Measurements from ENCODE around the gene GCK.

The GCK gene

DNA sequence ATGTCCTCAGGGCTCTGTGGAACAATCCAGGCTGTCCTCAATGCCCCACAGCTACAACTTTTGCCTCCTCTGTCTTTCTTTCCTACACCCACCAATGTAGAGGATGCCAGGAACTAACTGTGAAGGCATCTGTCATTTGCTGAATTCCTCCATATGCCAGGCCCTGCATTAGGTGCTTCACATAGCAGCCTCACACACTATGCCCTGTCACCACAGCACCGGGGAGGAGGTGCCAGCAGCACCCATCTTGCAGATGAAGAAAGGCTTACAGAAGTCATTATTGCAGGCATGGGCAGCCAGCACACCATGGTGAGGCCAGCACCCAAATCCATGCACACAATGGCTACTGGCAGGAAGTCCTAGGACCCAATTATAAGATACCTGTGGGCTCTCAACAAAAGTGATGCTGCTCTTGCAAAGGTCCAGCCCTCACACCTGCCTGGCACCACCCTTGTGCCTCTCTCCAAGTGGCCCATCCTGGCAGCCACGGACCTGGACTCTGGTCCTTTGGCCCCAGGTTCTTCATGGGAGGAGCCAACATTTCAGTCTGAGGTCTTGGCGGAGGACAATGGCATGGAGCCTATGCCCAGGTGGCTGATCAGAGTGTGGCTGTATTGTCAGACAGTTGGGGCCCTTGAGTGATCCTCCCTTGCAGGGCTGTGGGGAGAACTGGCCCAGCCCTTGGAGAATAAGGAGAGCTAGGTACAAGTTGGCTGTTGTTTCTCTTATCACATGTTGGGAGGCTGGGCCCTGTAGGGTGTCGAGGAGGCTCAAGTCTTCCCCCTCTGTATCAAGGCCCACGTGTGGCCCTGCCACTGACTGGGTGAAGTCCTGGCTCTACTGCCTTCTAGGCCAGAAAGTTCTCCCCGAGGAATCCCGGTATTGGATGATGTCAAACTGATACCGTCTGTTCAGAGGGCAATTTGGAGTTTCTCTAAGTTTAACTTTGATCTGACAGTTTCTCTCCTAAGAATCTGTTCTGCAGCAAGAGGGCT, 33.8 kb downstream of the GCK start:
- DNase-seq (ENCODE audit: low read depth in 2 of 2), result no peak

DNA sequence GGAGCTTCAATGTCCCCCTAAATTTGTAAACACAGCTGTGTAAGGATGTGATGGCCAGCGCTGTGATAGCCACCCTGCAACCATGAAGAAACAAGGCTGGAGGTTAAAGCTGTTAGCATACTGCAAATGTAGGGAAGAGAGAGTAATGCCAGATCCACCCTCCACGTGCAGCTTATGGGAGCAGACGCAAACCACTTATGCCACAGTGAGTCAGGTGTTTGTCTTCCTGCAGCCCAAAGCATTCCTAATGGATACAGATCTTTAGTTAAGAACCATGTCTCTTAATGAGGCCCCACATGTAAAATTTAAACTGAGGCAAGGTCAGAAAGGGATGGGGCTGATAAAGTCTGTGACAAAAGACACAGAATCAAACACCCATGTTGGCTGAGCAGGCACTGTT, 34.5 kb downstream of the GCK start:
- DNase-seq (ENCODE audit: low read depth in 2 of 2), result no peak

DNA sequence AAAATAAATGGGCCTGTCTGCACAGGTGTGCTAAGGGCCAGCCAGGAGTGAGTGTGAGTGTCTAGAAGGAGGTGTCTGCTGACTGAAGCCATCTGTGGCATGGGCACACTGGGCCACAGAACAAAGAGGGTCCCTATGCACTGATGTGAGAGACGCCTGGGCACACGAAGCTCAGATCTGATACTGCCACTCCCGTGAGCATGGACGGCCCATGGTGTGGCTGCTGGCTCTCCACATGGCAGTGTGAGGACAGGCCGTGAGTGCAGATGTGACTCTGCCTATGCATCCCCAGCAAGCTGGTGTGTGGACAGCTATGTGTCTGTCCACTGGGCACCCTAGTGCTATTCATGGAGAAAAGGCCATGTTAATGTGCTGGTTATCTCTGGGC, 35.3 kb downstream of the GCK start:
- DNase-seq (ENCODE audit: low read depth in 2 of 2), result no peak

DNA sequence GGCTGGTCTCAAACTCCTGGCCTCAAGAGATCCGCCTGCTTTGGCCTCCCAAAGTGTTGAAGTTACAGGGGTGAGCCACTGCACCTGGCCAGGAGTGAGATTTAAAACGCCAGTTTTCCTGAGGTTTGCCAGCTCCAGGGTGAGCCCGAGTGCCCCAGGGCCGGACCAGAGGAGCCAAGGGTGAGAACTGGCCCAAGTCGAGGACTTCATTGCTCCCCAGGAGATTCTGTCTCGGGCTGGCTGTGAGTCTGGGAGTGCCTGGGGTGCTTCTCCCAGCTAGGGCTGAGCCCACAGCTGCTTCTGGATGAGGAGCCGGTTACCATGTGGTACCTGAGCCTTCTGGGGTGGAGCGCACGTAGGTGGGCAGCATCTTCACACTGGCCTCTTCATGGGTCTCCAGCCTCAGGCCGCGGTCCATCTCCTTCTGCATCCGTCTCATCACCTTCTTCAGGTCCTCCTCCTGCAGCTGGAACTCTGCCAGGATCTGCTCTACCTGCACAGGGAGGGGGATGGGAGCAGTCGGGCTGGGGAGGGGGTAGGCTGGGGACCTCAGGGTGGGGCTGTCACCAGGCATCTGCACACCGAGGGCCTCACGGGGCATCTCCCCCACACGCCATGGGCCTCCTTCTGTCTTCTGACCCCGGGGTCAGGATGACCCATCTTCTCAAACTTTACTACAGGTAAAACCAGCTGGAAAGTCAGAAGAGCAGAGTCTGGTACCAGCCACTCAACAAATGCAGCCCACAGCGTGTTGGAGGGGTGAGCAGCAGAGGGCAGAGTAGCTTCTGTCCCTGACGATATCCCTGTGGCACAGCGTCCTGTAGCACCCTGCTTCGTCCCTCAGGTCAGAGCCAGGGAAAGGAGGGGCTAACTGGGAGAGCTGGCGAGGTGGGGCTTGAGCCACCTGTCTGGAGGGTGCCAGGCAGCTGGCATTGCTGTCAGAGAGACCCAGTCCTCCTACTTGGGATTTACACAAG, 36.0 kb downstream of the GCK start:
- DNase-seq (ENCODE audit: low read depth in 2 of 2), result no peak

DNA sequence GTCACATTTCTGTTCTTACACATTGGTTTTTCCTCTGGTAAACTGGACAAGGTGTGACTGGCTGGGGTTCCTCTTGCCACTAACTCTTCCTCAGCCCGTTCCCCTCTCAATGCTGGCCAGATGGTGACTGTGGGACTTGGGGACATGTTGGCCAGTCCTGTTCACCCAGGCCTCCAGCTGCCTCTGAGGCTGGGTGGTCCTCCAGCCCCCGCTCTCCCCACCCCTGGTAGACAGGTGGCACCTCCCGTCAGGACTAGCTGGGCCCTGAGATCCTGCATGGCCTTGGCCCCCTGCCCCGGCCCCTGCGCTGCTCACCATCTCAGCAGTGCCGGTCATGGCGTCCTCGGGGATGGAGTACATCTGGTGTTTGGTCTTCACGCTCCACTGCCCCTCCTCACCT, 37.3 kb downstream of the GCK start:
- DNase-seq (ENCODE audit: low read depth in 2 of 2), result no peak

DNA sequence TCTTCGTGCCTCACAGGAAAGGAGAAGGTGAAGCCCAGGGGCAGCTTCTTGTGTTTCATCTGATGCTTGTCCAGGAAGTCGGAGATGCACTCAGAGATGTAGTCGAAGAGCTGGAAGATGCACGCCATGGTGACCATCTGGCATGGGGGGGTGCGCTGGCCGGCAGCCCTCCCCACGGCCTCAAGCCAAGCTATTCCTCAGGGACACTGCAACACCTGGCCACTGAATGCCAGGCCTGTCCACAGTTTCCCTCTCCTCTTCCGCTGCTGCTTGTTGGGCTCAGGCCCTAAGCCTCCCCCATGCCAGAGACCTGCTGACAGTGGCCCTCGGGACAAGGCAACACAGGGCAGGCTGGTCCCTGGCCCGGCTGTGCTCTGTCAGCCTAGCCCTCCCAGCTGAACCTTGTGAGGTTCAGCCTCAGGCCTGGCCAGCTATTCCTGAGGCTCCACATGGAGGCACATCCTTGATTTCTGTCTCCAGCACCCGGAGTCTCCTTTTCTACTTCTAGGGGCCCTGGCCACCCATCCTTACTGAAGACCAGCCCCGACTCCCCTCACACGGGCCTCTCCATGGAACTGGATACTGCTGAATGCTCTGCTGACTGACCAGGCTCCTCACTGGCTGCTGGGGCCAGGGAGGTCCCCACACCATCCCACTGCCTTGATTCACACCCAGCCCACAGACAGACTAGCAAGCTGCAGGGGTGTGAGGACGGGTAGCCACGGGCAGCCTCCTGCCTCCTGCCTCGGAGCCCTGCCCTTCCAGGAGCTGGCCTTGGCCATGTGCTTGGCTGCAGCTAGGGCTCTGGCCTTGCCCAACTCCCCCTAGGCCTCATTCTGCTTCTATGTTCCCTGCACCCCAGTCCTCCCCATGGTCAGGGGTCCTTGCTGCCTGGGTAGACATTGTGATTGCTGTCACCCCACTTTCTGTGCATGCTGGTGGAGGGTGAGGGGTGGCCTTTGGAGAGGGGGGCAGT, 38.0 kb downstream of the GCK start:
- DNase-seq (ENCODE audit: low read depth in 2 of 2), result no peak

DNA sequence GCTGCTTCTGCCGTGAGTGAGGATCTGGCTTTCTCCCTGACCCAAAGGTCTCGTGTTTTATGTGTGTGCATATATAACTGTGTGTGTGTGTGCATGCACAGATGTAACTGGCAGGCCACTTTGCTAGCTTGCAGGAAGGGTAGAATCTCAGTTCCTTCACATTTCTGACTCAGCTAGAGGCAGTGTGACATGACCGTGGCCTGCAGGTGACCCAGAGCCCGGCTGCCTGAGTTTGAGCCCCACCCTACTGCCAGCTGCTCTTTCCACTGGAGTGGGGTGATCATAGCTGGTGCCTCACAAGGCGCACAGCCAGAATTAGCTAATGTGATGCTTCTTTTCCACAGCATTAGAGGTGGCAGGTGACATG, 38.8 kb downstream of the GCK start:
- no peak for DNase-seq (ENCODE audit: low read depth in 2 of 2)

DNA sequence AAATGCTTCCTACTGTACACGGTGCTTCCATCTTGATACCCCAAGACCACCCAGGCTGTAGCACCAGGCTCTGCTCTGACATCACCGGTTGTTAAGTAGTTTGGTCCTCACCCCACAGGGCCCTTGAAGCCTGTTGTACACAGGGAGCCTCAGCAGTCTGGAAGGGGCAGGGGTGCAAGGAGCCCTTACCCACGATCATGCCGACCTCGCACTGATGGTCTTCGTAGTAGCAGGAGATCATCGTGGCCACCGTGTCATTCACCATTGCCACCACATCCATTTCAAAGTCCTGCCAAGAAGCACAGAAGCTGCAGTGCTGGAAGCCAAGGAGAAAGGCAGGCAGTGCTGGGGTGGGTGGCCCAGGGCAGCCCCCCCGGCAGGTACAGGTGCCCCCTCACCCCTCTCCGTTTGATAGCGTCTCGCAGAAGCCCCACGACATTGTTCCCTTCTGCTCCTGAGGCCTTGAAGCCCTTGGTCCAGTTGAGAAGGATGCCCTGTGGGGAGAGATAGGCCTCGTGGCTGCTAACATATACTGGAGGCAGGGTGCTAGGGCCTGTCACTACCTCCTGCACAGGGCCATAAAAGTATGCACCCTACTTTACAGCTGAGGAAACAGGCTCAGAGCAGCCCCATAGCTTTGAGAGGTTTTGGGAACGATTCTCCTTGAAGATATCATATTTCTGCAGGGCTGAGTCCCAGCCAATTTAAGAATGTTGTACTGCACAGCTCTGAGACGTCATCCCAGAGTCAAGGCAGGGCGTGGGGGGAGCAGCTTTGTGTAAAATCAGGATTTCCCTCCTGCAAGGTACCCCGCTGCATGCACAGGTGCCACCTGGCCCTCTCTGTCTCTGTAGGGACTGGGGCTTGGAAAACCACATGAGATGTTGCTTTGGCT, 39.4 kb downstream of the GCK start:
- DNase-seq (ENCODE audit: low read depth in 2 of 2), result no peak

DNA sequence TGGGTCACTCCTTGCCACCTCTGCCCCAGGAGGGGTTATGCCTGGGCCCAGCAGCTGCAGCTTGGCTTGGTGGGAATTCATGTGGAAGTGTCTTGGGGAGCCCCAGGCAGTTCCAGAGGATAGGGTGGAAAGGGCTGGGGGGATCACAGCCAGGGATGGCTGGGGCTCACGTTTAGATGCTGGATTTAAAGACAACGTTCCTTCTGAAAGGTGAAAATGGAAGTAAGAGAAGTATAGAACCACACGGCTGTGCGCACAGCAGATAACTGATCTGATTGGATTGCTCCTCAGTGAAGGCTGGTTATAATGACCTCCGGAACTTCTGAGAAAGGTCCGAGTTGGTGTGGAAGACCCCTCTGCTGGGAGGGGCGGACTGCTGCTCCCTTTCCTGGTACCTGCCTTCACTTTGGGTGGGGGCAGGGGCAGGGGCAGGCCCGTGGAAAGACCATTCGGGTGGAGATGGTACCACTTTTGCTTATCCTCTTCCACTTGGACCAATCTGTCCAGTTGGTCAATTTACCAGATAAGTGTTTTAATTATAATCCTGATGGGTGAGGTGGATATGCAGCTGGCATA, 40.2 kb downstream of the GCK start:
- DNase-seq (ENCODE audit: low read depth in 2 of 2), result no peak

DNA sequence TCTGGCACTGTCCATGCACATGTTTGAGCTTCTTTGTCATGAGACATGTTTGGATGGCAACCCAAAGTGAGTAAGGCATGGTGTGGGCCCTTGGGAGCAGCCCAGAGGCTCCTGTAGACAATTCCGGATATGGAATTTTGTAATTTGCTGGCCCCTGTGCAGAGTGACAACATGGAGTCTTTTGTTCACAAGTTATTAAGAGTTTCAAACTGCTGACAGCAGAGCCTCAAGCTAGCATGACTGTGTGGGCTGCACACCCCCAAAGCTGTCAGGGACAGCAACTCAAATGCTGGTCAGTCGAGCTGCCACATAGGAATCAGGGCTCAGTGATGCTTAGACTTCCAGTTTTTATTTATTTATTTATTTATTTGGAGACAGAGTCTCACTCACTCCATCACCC, 41.1 kb downstream of the GCK start:
- no peak for DNase-seq (ENCODE audit: low read depth in 2 of 2)

DNA sequence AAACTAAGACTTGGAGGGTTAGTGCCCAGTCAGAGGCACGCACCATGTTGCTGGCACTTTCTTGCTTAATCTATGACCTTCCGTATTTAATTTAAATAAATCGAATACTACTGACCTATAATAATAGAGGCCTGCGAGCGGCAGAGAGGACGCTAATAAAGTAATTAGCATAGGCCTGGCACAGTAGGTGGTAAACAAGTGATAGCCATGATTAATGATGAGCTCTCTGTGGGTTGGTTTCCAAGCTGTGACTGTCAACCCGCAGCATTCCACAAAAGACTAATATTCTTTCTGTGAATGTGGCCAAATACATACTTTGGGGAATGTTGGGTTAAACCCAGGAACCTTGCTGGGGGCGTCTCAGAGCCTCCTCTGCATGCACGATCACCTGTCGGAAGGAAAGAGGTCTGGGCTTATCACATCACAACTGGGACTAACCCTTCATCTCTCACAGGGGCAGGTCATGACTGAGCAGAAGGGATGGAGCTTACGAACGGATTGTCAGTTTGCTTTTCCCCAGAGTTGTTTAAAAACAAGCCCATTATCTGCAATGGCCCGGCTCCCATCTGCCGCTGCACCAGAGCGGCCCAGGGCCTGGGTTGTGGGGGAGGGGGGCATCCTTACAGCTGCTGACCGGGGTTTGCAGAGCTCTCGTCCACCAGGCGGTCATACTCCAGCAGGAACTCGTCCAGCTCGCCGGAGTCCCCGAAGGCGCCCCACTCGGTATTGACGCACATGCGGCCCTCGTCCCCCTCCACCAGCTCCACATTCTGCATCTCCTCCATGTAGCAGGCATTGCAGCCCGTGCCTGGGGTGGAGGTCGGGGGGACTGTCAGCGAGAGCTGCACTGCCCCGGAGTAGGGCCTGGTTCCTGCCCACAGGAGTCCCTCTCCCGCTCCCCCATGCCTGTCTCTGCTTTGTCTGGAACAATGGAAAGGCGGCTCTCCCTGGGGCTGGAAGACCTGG, 41.9 kb downstream of the GCK start:
- no peak for DNase-seq (ENCODE audit: low read depth in 2 of 2)

DNA sequence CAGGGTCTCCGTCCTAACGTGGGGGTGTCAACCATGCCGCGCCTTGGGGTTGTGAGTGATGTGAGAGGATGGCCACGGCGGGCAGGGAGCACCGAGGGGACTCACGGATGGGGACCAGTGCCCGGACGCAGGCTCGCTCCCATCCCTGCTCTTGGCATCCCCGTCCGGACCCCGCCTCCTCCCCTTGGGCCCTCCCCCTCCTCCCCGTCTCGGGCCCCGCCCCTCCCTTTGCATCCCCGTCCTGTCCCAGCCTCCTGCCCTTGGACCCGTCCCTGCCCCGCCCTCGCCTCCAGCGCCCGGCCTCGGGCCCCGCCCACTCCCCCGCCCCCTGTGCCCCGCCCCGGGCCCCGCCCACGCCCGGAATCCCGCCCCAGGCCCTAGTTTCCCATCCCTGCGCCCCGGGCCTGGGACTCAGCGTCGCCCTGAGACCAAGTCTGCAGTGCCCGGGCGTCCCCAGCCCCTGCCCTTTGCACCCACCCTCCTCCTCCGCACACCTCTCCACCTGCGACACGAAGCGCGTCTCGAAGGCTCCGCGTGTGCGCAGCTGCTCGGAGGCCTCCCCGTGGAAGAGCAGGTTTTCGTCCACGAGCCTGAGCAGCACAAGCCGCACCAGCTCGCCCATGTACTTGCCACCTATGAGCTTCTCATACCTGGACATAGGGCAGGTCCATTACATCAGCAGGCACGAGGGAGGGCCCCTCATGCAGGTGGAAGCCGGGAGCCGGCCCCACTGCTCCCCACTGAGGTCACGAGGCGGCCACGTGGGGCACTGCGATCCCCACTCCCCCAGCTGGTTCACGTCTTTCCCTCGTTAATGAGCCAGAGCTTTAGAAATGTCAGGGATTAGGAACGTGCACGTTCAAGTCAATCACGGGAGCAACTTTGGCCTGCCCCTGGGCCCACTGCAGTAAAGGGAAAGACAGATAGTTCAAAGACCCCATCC, 43.0 kb downstream of the GCK start:
- DNase-seq (ENCODE audit: low read depth in 2 of 2), result peak; percentile 41 to 74

DNA sequence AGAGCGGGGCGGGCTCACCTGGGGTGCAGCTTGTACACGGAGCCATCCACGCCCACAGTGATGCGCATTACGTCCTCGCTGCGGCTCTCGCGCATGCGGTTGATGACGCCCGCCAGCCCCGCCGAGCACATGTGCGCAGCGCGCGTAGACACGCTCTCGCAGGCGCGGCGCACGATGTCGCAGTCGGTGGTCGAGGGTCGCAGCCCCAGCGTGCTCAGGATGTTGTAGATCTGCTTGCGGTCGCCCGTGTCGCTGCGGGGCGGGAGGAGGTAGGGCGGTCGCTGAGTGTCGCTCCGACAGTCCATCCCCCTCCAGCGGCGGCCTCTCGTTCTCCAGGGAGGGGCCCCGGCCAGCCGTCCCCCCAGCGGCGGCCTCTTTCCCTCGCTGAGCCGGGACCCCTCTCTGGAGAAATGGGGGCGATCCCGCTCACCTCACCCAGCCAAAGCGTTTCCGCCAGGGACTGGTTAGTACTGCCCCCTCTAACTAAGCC, 43.7 kb downstream of the GCK start:
- peak; percentile 44 to 45 for DNase-seq (ENCODE audit: low read depth in 2 of 2)

DNA sequence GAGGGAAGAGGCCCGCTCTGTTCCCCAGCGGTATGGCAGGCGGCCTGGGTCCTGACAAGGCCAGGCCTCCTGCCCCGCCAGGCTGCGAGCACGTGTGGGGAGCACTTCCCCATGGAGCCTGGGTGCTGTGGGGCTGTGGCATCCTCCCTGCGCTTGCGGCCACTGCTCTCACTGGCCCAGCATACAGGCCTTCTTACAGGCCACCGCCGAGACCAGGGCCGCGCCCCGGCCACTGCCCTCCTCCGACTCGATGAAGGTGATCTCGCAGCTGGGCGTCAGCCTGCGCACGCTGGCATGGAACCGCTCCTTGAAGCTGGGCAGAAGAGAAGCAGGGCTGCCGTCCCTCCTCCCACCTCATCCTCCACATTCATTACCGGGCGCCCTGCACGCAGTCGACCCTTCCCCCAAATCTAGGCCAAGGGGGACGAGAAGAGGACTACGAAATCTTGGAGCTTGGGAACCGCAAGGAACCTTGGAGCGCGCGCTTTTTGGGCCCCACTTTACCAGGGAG, 44.2 kb downstream of the GCK start:
- no peak for DNase-seq (ENCODE audit: low read depth in 2 of 2)

DNA sequence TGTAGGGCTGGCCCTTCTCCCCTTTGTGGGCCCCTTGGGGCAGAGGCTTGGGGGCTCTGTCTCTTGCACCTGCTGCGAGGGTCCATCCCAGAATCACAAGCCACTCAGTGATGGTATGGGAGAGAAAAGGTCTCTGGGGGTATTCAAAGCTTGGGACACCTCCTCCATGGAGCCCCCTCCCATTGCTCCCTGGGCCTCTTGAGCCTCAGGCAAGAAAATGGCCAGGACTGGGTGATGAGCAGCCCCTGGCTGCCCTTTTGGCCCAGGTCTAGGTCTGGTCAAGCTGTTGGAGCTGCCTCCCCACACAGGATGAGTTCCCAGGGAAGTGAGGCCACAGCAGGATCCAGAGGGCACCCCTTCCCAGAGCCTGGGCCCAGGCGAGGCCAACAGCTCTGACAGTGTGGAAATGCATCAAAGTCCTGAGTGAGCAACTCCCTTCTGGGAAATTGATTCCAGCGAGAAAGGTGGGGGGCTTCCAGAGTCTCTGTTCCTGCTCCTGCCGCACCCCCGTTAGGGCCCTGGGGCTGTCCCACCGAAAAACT, 44.7 kb downstream of the GCK start:
- no peak for DNase-seq (ENCODE audit: low read depth in 2 of 2)

DNA sequence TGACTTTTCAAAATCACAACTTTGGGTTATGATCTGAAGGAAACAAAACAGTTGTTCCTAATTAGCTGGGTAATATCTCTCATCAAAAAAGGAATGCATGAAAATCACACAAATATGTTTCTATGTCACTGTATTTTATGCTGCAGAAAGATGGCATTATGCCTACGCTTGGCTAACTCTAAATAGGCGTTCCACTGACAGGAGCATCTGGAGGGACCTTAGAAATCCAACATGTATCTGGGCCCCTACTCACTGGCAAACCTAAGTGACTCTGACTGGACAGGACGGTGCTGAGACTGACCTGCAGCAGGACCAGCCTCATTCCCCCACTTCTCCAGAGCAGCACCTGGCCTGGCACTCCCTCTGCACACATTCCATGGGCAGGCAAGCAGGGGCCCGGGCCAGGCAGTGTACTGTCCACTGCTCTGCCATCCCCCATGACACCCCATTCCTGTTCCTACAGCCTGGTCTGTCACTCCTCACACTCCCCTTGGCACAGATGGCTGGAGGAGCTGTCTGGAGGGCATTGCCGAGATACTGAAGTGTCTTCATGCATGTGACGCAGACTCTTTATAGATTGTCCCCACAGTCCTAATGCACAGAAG, 45.5 kb downstream of the GCK start:
- DNase-seq (ENCODE audit: low read depth in 2 of 2), result no peak

DNA sequence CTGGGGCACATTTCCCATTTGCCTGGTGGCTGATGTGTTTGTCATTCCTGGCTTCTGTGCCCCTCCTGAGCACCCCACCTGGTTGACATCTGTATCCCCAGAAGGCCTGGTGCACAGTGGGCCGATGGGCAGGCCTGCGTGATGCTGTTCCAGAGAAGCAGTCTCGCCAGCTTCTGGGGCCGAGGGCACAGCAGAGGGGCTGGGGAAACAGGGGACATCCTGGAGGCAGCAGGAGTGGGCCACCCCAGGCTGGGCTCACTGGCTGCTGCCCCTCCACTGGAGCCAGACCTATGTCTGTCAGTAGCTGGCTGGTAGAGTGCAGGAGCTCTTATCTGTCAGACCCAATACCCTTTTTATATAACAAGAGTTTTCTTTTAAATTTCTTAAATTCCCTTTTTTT, 47.2 kb downstream of the GCK start:
- no peak for DNase-seq (ENCODE audit: low read depth in 2 of 2)

Data from stimulated activated CD4-positive, alpha-beta T cell treated with anti-CD3 and anti-CD28 coated beads, Interleukin-15, amount 100 ng/mL, for 48 hours (primary cell).